GM23338 (cell line): Measurements from ENCODE around the gene NCSTN. TPM values are rescaled to one million over a fixed set of nuclear protein-coding genes. Genes with fewer than 3 reads are reported as not detected.

ENCODE experiments used
- ATAC-seq: fragments of 200-7000 bp; cut with Tn5 transposase; 3 replicates; pipeline ENCODE4 v1.9.1; 2020
- DNase-seq: peaks from one replicate; pipeline ENCODE4 v3.0.0-alpha.2; 2015; ENCODE audit warnings: low spot score
- H2AFZ ChIP-seq: fragments of 200-600 bp; sonication (generic); 2 replicates; pipeline ENCODE4 v1.8.0; 2016; ENCODE audit warnings: antibody characterized with exemption, mild to moderate bottlenecking, moderate library complexity
- H3F3A ChIP-seq: fragments of 200-600 bp; sonication (generic); replicated peaks from 2 replicates; pipeline ENCODE4 v1.8.0; 2017; ENCODE audit warnings: antibody characterized with exemption, mixed run types, low read depth
- H3K27ac ChIP-seq: fragments of 200-600 bp; sonication (generic); 2 replicates; pipeline ENCODE4 v1.6.1; 2016; ENCODE audit warnings: low read depth
- H3K27me3 ChIP-seq: fragments of 200-600 bp; sonication (generic); 2 replicates; pipeline ENCODE4 v1.8.0; 2016; ENCODE audit warnings: mild to moderate bottlenecking, mixed run types, moderate library complexity; ENCODE audit not compliant: insufficient read depth
- H3K36me3 ChIP-seq: fragments of 200-600 bp; sonication (generic); 2 replicates; pipeline ENCODE4 v1.8.0; 2016; ENCODE audit warnings: mild to moderate bottlenecking; ENCODE audit not compliant: insufficient read depth
- H3K4me1 ChIP-seq: fragments of 200-600 bp; sonication (generic); 2 replicates; pipeline ENCODE4 v1.8.0; 2016; ENCODE audit warnings: mild to moderate bottlenecking, moderate library complexity; ENCODE audit not compliant: insufficient read depth
- H3K4me2 ChIP-seq: fragments of 200-600 bp; sonication (generic); 2 replicates; pipeline ENCODE4 v1.7.1; 2017; ENCODE audit warnings: mixed run types
- H3K4me3 ChIP-seq: fragments of 200-600 bp; sonication (generic); 2 replicates; pipeline ENCODE4 v1.6.1; 2016; ENCODE audit warnings: mixed run types
- H3K79me2 ChIP-seq: fragments of 200-600 bp; sonication (generic); replicated peaks from 2 replicates; pipeline ENCODE4 v1.8.0; 2017; ENCODE audit warnings: mild to moderate bottlenecking; ENCODE audit not compliant: insufficient read depth
- H3K9me2 ChIP-seq: fragments of 200-600 bp; sonication (generic); 2 replicates; pipeline ENCODE4 v1.8.0; 2017; ENCODE audit not compliant: insufficient read depth
- H4K20me1 ChIP-seq: fragments of 200-600 bp; sonication (generic); replicated peaks from 2 replicates; pipeline ENCODE4 v1.8.0; 2017; ENCODE audit warnings: mild to moderate bottlenecking; ENCODE audit not compliant: insufficient read depth
- H3K27ac Mint-ChIP-seq: 2 replicates; pipeline ENCODE4 v1.8.0; 2020; ENCODE audit warnings: inconsistent platforms, mild to moderate bottlenecking, moderate library complexity, mixed read lengths
- H3K27me3 Mint-ChIP-seq: 3 replicates; pipeline ENCODE4 v1.8.0; 2022; ENCODE audit warnings: low read depth, mild to moderate bottlenecking, moderate library complexity, mixed read lengths, inconsistent platforms; ENCODE audit not compliant: insufficient read depth, poor library complexity
- H3K36me3 Mint-ChIP-seq: 3 replicates; pipeline ENCODE4 v1.8.0; 2021; ENCODE audit warnings: low read depth, mild to moderate bottlenecking, inconsistent platforms, moderate library complexity, mixed read lengths
- H3K4me1 Mint-ChIP-seq: 3 replicates; pipeline ENCODE4 v1.8.0; 2020; ENCODE audit warnings: mild to moderate bottlenecking, inconsistent platforms, mixed read lengths
- H3K4me3 Mint-ChIP-seq: 3 replicates; pipeline ENCODE4 v1.8.0; 2021; ENCODE audit warnings: moderate library complexity, mild to moderate bottlenecking, inconsistent platforms, mixed read lengths
- H3K9me3 Mint-ChIP-seq: 3 replicates; pipeline ENCODE4 v1.8.0; 2020; ENCODE audit warnings: moderate library complexity, mild to moderate bottlenecking, inconsistent platforms, mixed read lengths
- CREB1 ChIP-seq: fragments of 250-450 bp; sonication (Bioruptor Pico); IDR thresholded peaks from 2 replicates; pipeline ENCODE4 v1.5.0; 2020; ENCODE audit warnings: low read depth, mild to moderate bottlenecking, moderate library complexity
- CTCF ChIP-seq, 2 experiments: fragments of 200-600 bp in 1 of 2; sonication (generic) in 1 of 2; conservative IDR thresholded peaks; 2 replicates each; pipeline versions ENCODE4 v1.5.1 to v1.6.1; 2016 to 2017; ENCODE audit warnings: antibody characterized with exemption in 2 of 2, low read depth in 2 of 2, mild to moderate bottlenecking in 2 of 2, moderate library complexity in 1 of 2
- JUNB ChIP-seq: IDR thresholded peaks from one replicate; pipeline ENCODE4 v1.6.1; 2016; ENCODE audit warnings: antibody characterized with exemption; ENCODE audit not compliant: unreplicated experiment
- REST ChIP-seq: IDR thresholded peaks from one replicate; pipeline ENCODE4 v1.6.1; 2018; ENCODE audit warnings: antibody characterized with exemption; ENCODE audit not compliant: unreplicated experiment
- STAT1 ChIP-seq: IDR thresholded peaks from one replicate; pipeline ENCODE4 v1.6.1; 2016; ENCODE audit warnings: antibody characterized with exemption; ENCODE audit not compliant: unreplicated experiment
- ZNF114 ChIP-seq: fragments of 250-450 bp; sonication (Bioruptor Pico); IDR thresholded peaks from 2 replicates; pipeline ENCODE4 v1.5.0; 2020; ENCODE audit warnings: mild to moderate bottlenecking, moderate library complexity
- ZNF462 ChIP-seq: fragments of 250-450 bp; sonication (Bioruptor Pico); IDR thresholded peaks from 2 replicates; pipeline ENCODE4 v1.5.0; 2020; ENCODE audit warnings: mild to moderate bottlenecking, moderate library complexity
- polyA plus RNA-seq: library from polyadenylated mRNA; unstranded; fragments of >200 nt; fragmentation: Nextera tagmentation; extraction: Ambion mirVana; gene quantifications from 2 replicates; pipeline ENCODE4 v1.2.1, GENCODE V29; 2016
- total RNA-seq: library from RNA; depleted of rRNA; stranded (reverse); fragments of >200 nt; shearing (Covaris generic); gene quantifications from 2 replicates; pipeline ENCODE4 v1.2.3, GENCODE V29; 2014

NCSTN gene
- total and polyA plus RNA-seq, 2 experiments from 2014 or later, result 36.0 to 45.9 TPM

GRCh38 chr1:160353223-160353622, 10.0 kb downstream of the NCSTN start:
- no peak overlapping the region for H3K27ac Mint-ChIP-seq
- no peak overlapping the region for H3K4me2 ChIP-seq
- H3K36me3 ChIP-seq, result peaks cover 38% of the 10 kb centered on the region
- H3K4me1 ChIP-seq, result no peaks in the 10 kb centered on the region
- H3K36me3 Mint-ChIP-seq, result peaks cover 85% of the 10 kb centered on the region
- no peaks in the 10 kb centered on the region for H3K9me2 ChIP-seq
- 0 out of 2 replicates have a peak, but pooled peaks cover under 1% of the 10 kb centered on the region for H3F3A ChIP-seq
- no peaks in the 10 kb centered on the region; the same call in 1 of the 2 replicates for H4K20me1 ChIP-seq
- no peak overlapping the region for H3K27ac ChIP-seq
- H2AFZ ChIP-seq, result no peak overlapping the region
- H3K4me3 Mint-ChIP-seq, result no peak overlapping the region
- TF ChIP-seq JUNB (no peak), REST (no peak), ZNF114 (CRISPR knock-in tag) (no peak), CTCF (conservative IDR thresholded peaks at IDR 0.05; ENCODE audit: low read depth in 2 of 2) (no peak), ZNF462 (no peak), STAT1 (no peak), CREB1 (no peak)
- H3K4me1 Mint-ChIP-seq, result no peaks in the 10 kb centered on the region
- H3K27me3 ChIP-seq, result no peaks in the 10 kb centered on the region
- ATAC-seq, result no peak
- DNase-seq, result no peak
- H3K79me2 ChIP-seq, result no peaks in the 10 kb centered on the region
- no peaks in the 10 kb centered on the region for H3K9me3 Mint-ChIP-seq
- no peak overlapping the region for H3K4me3 ChIP-seq
- peaks cover 2% of the 10 kb centered on the region for H3K27me3 Mint-ChIP-seq
